Lower lobe of right lung (tissue), 2 donors: ENCODE results near the gene MAP1B. TPM values are rescaled to one million over a fixed set of nuclear protein-coding genes. Genes with fewer than 3 reads are reported as not detected.

Experiments used
- ATAC-seq, 2 donors: fragments of 200-7000 bp; cut with Tn5 transposase; one replicate each; pipeline ENCODE4 v1.9.1; 2020 to 2022; ENCODE audit warnings: mild to moderate bottlenecking in 2 of 2, moderate library complexity in 2 of 2
- DNase-seq: peaks from one replicate; pipeline ENCODE4 v3.0.0-alpha.2; 2020
- H3K27ac ChIP-seq: fragments of 200-600 bp; one replicate; pipeline ENCODE4 v1.8.0; 2022
- H3K27me3 ChIP-seq: fragments of 200-600 bp; one replicate; pipeline ENCODE4 v1.8.0; 2022; ENCODE audit warnings: low read depth
- H3K36me3 ChIP-seq: fragments of 200-600 bp; one replicate; pipeline ENCODE4 v1.8.0; 2022; ENCODE audit warnings: mild to moderate bottlenecking
- H3K4me1 ChIP-seq: fragments of 200-600 bp; one replicate; pipeline ENCODE4 v1.8.0; 2022
- H3K4me3 ChIP-seq: fragments of 200-600 bp; one replicate; pipeline ENCODE4 v1.8.0; 2022; ENCODE audit warnings: mild to moderate bottlenecking
- H3K9me3 ChIP-seq: fragments of 200-600 bp; one replicate; pipeline ENCODE4 v1.8.0; 2022
- CTCF ChIP-seq: fragments of 200-600 bp; IDR thresholded peaks from one replicate; pipeline ENCODE4 v1.8.0; 2022; ENCODE audit warnings: antibody characterized with exemption, mild to moderate bottlenecking
- intact Hi-C: fragments of 100-400 bp; cut with DNase I; formaldehyde crosslinking; loops from one replicate; pipeline ENCODE4 v1.11.0; 2022
- long read RNA-seq: library from polyadenylated mRNA; unstranded; transcript quantifications from one replicate; pipeline ENCODE4 v2.0.0, GENCODE V29; 2021
- total RNA-seq: library from RNA; stranded (reverse); fragmentation: NEBNext Ultra II Directional; extraction: Animal tissue kit (Norgen Biotek cat#: 25700); gene quantifications from one replicate; pipeline ENCODE4 v1.2.1, GENCODE V29; 2021
- donor health status: DM: no; HTN: yes; CAD: no; lungs with severe emphysema.

The MAP1B gene
- 20.6 TPM for total RNA-seq
- long read RNA-seq, partial matches to known transcripts = 40 of 51 reads
- long read RNA-seq, other reads (novel, unspliced or antisense) = 9 of 51 reads

- DNase-seq = no peak
- Histone ChIP-seq H3K36me3 (no peaks in the 10 kb centered on the region), H3K27ac (peak within 1 kb of the TSS; percentile 46), H3K9me3 (peaks cover 6% of the 10 kb centered on the region), H3K4me1 (peaks cover 20% of the 10 kb centered on the region), H3K4me3 (peak within 1 kb of the TSS; percentile 56), H3K27me3 (peaks cover 31% of the 10 kb centered on the region)
- TF ChIP-seq CTCF = no peak
- intact Hi-C loops = no loop called here
- peak; percentile 51 to 55 for ATAC-seq
These were observed at the start of gene MAP1B for GRCh38 chr5:72107131-72107900. TSS of gene MAP1B (plus strand) at chr5:72107475. CDS start at chr5:72107532, 57 bp downstream.

- no peaks in the 10 kb centered on the region for H3K4me1 ChIP-seq
- H3K4me3 ChIP-seq = no peak overlapping the region
- H3K27ac ChIP-seq = no peak overlapping the region
- no peak for TF ChIP-seq CTCF
- intact Hi-C loops = no loop called here
- no peaks in the 10 kb centered on the region for H3K36me3 ChIP-seq
- no peak for ATAC-seq
- H3K9me3 ChIP-seq = no peaks in the 10 kb centered on the region
- DNase-seq = no peak
- no peaks in the 10 kb centered on the region for H3K27me3 ChIP-seq
These were observed 49.5 kb upstream of the MAP1B start for GRCh38 chr5:72057816-72058215.

DNA sequence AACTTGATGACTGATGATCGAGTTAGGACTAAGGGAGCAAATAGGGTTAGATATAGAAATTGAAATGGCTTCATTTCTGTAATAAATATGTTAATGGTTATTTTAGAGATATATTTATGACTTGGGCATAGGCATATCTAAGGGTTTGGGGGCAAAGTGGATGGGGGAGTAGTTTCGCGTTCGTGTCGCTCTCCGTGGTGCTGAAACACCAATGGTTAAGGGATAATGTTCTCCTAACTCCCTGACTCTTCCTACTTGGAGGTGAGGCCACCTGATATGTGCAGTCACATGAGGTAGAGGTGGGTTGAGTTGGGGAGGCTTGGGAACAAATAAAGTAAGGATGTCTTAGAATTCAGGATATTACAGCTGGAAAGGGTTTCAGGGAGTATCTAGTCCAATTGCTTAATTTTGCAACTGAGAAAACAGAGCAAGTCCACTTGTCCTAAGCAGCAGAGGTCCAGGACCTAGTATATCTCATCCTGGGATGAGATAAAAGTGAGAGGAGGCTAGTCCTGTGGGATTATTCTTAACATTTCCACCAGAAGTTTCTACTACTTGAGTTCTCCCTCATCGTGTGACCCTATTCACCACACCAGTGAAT lies 44.0 kb upstream of the MAP1B start:
- ATAC-seq = no peak
- no peak for DNase-seq
- H3K27ac ChIP-seq = no peak overlapping the region
- H3K4me1 ChIP-seq = no peaks in the 10 kb centered on the region
- H3K36me3 ChIP-seq = no peaks in the 10 kb centered on the region
- intact Hi-C loops = no loop called here
- H3K4me3 ChIP-seq = no peak overlapping the region
- no peak for TF ChIP-seq CTCF
- H3K9me3 ChIP-seq = no peaks in the 10 kb centered on the region
- no peaks in the 10 kb centered on the region for H3K27me3 ChIP-seq

DNA sequence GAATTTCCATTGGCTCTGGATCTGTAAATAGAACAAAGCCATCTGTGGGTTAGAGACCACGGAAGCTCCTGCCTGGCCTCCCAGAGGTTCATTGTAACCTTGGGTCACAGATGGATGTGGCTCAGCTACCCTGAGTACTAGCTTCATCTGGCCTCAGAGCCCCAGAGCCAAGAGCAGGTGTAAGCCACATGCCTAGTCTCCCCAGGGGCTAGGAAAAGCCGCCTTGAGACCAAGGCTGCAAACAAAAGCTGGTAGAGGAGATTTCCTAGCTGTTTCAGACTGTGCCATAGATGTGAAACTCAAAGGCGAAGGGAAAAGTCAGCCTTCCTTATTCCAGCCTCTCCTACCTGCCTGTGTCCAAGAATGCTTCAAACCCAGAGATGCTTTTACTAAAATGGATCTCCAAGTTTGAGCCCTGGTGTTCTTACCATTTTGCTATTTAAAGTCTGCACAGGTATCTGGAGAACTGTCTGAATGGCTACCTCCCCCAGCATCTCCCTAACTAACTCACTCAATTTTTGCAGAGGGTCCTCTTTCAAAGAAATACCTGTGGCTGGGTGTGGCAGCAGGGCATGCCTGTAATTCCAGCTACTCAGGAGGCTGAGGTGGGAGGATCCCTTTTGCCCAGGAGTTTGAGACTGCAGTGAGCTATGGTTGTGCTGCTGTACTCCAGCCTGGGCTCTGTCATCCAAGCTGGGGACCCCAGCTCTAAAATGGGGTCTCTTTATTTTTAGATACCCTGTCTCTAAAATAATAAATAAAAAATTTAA lies 42.3 kb upstream of the MAP1B start:
- Histone ChIP-seq H3K27me3 (no peaks in the 10 kb centered on the region), H3K4me3 (no peak overlapping the region), H3K27ac (no peak overlapping the region), H3K36me3 (no peaks in the 10 kb centered on the region), H3K4me1 (no peaks in the 10 kb centered on the region), H3K9me3 (no peaks in the 10 kb centered on the region)
- no peak for TF ChIP-seq CTCF
- DNase-seq = no peak
- no peak for ATAC-seq
- intact Hi-C loops = no loop called here

DNA sequence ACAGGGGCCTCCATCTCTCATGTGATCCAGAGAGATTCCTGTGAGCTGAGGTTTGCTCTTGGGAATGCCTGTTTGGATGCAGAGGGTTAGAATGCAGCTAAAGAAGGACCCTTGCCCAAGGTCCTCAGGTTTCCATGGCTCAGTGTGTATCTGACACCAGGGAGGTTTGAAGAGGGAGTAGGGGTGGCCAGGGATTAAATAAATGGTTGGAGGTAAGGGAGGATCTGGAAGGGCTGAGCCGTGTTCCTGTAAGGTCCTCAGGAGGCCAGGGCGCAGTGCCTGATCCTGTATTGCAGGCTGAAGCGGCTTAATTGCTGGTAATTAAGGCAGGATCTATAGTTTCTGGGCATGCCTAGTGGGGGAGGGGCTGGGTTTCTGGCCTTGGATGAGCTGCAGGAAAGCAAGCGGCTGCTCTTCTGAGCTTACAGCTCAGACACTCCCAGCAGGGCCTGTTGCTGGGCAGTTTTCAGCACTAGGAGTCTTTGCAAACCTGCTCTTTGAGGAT lies 41.5 kb upstream of the MAP1B start:
- H3K4me1 ChIP-seq = no peaks in the 10 kb centered on the region
- intact Hi-C loops = no loop called here
- H3K27me3 ChIP-seq = no peaks in the 10 kb centered on the region
- no peak for ATAC-seq
- no peak for TF ChIP-seq CTCF
- H3K4me3 ChIP-seq = no peak overlapping the region
- H3K27ac ChIP-seq = no peak overlapping the region
- H3K36me3 ChIP-seq = no peaks in the 10 kb centered on the region
- no peak for DNase-seq
- H3K9me3 ChIP-seq = no peaks in the 10 kb centered on the region
